ENCODE results near the gene KCNJ16.

- TF ChIP-seq CTCF (conservative IDR thresholded peaks at IDR 0.05; ENCODE audit: low read depth, low read length) = no peak
- TF ChIP-seq EZH2 (IDR thresholded peaks at IDR 0.05; ENCODE audit: borderline replicate concordance, low read depth, low read length, poor library complexity, severe bottlenecking) = no peak
These were observed 36.2 kb downstream of the KCNJ16 start for GRCh38 chr17:70111201-70111600.

Measured in A673 (cell line).